Fibroblast of villous mesenchyme (primary cell): Measurements from ENCODE around the gene PRSS50. TPM values are rescaled to one million over a fixed set of nuclear protein-coding genes. Genes with fewer than 3 reads are reported as not detected.

Experiments used
- DNase-seq: peaks from one replicate; pipeline ENCODE4 v3.0.0-alpha.2; 2010; ENCODE audit warnings: low read depth
- H3K4me3 ChIP-seq: 2 replicates; pipeline ENCODE4 v1.5.1; 2011; ENCODE audit warnings: low read depth, mild to moderate bottlenecking, low read length
- total RNA-seq: library from RNA; depleted of rRNA; stranded (reverse); fragments of >200 nt; gene quantifications from 2 replicates; pipeline ENCODE4 v1.2.3, GENCODE V29; 2012
- TF ChIP-seq, protein P1 (sequence below): IDR thresholded peaks from 2 replicates; pipeline ENCODE4 v1.5.1; 2012; ENCODE audit warnings: low read depth, mild to moderate bottlenecking, low read length; ENCODE audit not compliant: insufficient read depth

PRSS50 gene
- total RNA-seq, 1 donor = not detected

DNA sequence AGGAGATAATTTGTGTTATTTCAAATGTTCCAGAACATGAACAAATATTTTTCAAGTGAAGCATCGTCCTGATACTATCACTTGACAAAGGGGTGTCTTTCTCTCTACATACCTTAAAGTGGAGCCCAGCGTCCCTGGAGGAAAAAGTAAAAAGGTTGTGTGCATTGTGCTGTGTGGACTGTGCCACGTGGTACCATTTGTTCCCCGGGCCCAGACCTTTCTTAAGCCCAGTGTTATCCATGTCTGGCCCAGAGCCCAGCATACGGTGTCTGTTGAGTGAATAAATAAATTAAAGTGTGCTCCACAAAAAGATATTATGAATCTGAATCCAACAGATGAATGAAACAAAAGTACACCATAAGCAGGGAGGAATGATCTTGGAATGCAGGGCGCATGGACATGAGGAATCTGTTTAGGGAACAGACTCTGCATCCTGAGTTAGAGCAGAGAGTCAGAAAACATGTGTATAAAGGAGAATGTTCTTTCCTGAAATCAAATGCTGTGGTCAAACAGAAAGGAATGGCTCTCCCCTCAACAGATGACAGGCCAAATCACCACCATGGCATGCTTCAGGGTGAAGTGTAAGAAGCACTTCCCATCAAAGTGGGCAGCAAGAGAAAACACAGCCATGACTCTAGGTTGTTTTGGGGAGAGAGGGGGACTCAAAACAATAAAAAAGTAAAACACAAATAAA is 8.1 kb upstream of the PRSS50 start:
- no peak overlapping the region for H3K4me3 ChIP-seq
- DNase-seq = no peak
- TF ChIP-seq, protein P1, sequence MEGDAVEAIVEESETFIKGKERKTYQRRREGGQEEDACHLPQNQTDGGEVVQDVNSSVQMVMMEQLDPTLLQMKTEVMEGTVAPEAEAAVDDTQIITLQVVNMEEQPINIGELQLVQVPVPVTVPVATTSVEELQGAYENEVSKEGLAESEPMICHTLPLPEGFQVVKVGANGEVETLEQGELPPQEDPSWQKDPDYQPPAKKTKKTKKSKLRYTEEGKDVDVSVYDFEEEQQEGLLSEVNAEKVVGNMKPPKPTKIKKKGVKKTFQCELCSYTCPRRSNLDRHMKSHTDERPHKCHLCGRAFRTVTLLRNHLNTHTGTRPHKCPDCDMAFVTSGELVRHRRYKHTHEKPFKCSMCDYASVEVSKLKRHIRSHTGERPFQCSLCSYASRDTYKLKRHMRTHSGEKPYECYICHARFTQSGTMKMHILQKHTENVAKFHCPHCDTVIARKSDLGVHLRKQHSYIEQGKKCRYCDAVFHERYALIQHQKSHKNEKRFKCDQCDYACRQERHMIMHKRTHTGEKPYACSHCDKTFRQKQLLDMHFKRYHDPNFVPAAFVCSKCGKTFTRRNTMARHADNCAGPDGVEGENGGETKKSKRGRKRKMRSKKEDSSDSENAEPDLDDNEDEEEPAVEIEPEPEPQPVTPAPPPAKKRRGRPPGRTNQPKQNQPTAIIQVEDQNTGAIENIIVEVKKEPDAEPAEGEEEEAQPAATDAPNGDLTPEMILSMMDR = no peak

DNA sequence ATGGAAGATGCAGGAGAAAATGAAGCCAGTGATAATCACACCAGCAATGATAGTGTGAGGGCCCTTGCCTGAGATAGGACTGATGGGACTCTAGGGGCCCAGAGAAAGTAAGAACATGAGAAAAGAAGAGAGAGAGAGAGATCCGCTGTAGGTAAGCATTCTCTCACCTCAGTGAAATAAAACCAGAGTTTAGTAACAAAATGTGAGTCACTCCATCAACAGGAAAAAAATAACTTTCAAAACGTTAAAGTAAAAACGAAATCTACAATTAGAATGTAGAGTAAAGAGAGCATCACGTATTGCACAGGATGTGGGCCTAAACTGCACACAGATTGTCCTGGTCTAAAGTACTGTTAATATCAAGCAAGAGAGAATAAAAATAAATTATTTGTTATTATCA is 6.8 kb upstream of the PRSS50 start:
- DNase-seq = no peak
- no peak overlapping the region for H3K4me3 ChIP-seq
- TF ChIP-seq, protein P1 = no peak

DNA sequence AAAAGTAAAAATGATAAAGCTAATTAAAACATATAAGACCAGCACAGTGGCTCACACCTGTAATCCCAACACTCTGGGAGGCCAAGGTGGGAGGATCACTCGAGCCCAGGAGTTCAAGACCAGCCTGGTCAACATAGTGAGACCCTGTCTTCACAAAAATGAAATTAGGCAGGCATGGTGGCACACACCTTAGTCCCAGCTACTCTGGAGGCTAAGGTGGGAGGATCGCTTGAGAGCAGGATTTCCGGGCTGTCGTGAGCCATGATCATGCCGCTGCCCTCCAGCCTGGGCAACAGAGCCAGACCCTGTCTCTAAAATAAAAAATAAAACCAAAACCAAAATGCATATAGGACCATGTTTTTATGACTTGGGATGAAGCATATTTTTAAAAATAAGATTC is 4.8 kb upstream of the PRSS50 start:
- no peak for DNase-seq
- H3K4me3 ChIP-seq = no peak overlapping the region
- TF ChIP-seq, protein P1 = no peak

DNA sequence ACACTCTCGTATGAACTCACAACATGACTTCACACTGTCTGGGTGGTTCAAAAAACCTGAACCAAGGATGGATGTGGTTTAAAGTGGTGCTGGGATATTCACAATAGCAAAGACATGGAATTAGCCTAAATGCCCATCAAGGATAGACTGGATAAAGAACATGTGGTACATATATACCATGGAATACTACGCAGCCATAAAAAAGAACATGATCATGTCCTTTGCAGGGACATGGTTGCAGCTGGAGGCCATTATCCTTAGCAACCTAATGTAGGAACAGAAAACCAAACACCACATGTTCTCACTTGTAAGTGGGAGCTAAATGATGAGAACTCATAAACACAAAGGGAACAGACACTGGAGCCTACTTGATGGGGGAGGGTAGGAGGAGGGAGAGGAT is 3.3 kb upstream of the PRSS50 start:
- H3K4me3 ChIP-seq = no peak overlapping the region
- TF ChIP-seq, protein P1 = no peak
- no peak for DNase-seq

DNA sequence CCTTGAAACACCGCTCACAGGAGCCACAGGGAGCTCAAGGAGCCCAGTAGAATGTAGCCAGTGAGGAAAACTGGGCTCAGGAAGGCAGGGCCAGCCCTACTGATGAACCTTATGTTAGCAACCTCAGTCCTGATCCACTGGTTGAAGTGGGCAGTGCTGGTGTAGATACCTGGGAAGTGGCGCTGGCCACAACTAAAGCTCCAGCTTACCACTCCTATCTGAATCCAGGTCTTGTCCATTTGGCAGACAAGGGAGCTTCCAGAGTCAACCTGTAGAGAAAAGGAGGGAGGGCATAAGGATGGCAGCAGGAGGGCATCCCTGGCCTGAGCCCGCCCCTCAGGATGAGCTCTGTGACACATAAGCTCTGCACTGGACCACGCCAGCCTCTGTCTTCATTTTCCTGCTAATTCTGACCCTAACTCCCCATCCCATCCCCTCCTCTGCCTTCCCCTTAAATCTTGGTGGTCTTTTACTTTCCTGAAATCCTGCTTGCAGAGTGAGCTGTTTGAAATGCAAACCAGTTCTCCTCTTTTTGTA is 2.1 kb upstream of the PRSS50 start:
- no peak for DNase-seq
- no peak overlapping the region for H3K4me3 ChIP-seq
- TF ChIP-seq, protein P1 = no peak

DNA sequence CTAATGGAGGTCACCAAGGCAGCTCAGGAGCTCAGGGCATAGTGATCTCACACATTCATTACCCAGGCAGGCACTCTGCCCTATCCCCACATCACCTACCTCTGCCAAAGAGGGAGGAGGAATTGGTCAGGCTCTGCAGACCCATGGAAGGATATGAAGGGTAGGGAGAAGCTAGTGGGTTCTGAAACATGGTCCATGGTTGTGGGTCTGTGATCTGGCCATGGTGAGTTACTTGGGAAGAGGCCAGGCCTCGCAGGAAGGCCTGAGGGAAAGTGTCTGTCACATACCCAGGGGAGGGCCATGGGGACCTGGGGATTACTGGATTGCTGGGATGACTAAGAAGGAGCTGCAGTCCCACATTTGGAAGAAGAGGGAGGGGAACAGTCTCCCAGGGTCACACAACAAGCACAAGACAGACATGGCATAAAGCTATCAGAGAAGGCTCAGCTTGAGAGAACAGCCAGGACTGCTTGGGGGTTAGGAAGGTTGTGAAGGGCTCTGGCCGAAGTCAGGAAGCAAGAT is 1.4 kb upstream of the PRSS50 start:
- no peak for DNase-seq
- TF ChIP-seq, protein P1 = no peak
- no peak overlapping the region for H3K4me3 ChIP-seq
